Measurements from ENCODE around the gene RPH3AL. TPM values are rescaled to one million over a fixed set of nuclear protein-coding genes. Genes with fewer than 3 reads are reported as not detected.

RPH3AL gene
- total RNA-seq, 2 experiments from 2014 or later = 2.4 to 2.8 TPM

DNA sequence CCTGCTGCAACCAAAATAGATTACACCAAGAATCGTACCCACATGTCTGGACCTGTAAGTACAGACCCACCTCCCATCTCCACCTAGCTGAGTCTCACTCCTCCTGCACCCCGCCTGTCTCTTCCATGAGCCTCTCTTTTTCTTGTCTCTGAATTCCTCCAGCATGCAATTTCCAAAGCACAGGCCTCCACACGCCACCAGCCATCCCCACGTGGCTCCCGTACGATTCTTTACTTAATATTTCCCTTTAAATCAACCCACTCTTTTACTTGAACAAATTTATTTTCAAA is 1.2 kb downstream of the RPH3AL start:
- no peak overlapping the region for H3K4me3 Mint-ChIP-seq

DNA sequence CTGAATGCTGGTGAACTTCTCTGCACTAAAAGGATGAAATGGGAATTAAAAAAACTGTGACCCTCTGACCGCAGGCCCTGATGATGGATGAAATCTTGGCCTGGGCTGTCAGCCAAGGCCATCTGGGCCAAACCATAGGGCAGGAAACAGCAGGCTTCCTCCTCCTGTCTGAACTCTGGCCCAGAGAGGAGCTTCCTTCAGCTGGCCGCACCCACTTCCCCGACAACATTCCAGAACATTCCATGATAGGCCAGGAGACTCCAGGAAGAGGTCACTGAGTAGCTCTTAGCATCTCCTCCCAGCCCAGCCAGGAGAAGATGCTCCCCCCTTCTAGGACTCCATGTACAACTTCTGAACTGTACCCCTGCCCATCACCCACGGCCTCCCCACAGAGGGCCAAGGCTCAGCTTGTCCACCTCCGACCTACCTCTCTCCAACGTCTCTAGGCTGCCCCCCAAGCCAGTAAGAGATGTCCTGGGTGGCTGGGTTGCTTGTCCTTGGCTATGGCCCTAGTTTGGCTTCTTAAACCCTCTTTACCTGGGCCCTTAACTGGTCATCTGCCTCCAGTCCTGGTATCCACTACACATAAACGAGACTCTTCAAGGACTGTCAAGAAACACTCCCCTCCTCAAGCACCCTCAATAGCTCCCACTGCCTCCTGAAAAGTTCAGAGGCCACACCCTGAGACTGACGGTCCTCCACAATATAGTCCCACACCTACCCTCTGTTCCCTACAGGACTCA is 1.7 kb downstream of the RPH3AL start:
- no peak overlapping the region for H3K27ac Mint-ChIP-seq

More for the DNA sequence above, 1.2 kb downstream of the RPH3AL start:
- Mint-ChIP-seq H3K9me3 (no peaks in the 10 kb centered on the region), H3K27ac (no peak overlapping the region), H3K4me1 (ENCODE audit: low read depth) (no peaks in the 10 kb centered on the region), H3K27me3 (no peaks in the 10 kb centered on the region), H3K36me3 (ENCODE audit: low read depth) (no peaks in the 10 kb centered on the region)
- H3K27me3 ChIP-seq (ENCODE audit: control insufficient read depth in 1 of 2, insufficient read depth in 2 of 2, low read length in 2 of 2) = no peaks in the 10 kb centered on the region
- no peak for DNase-seq
- H3K36me3 ChIP-seq (ENCODE audit: insufficient read depth, low read length) = no peaks in the 10 kb centered on the region
- H3K27ac ChIP-seq (ENCODE audit: low read depth in 1 of 2, low read length in 2 of 2) = no peak overlapping the region
- POLR2A ChIA-PET = no interaction called here
- TF ChIP-seq, protein P1, sequence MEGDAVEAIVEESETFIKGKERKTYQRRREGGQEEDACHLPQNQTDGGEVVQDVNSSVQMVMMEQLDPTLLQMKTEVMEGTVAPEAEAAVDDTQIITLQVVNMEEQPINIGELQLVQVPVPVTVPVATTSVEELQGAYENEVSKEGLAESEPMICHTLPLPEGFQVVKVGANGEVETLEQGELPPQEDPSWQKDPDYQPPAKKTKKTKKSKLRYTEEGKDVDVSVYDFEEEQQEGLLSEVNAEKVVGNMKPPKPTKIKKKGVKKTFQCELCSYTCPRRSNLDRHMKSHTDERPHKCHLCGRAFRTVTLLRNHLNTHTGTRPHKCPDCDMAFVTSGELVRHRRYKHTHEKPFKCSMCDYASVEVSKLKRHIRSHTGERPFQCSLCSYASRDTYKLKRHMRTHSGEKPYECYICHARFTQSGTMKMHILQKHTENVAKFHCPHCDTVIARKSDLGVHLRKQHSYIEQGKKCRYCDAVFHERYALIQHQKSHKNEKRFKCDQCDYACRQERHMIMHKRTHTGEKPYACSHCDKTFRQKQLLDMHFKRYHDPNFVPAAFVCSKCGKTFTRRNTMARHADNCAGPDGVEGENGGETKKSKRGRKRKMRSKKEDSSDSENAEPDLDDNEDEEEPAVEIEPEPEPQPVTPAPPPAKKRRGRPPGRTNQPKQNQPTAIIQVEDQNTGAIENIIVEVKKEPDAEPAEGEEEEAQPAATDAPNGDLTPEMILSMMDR (IDR thresholded peaks at IDR 0.05) = no peak
- no peak overlapping the region for H3K4me3 ChIP-seq (ENCODE audit: low read length)
- H3K4me1 ChIP-seq (ENCODE audit: insufficient read depth, low read length) = no peaks in the 10 kb centered on the region
- H3K9me3 ChIP-seq (ENCODE audit: control insufficient read depth in 1 of 2, insufficient read depth in 1 of 2, low read length in 2 of 2) = peaks cover 0 to 8% of the 10 kb centered on the region in 2 experiments
- intact Hi-C loops (cut with DNase I, micrococcal nuclease) = no loop called here
- CTCF ChIA-PET = no interaction called here
- no peak for ATAC-seq (ENCODE audit: poor library complexity)

DNA sequence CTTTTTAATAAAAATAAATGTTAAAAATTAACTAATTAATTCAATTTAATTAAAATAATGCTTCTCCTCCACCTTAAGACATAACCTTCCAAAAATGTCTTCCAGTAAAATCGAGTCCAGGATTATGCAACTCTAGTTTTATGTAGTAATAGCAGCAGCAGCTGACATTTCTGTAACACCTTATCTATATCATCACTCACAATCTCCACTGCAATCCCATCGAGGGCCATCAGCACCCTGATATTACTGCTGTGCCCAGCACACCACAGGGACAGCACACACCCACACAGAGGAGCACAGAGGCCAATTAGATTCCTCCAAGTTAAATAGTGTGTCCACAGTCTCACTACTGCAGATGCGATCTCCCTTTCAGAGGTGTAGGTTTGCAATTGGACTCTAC is 2.9 kb downstream of the RPH3AL start:
- H3K4me3 ChIP-seq (ENCODE audit: low read length) = no peak overlapping the region
- TF ChIP-seq, protein P1 (IDR thresholded peaks at IDR 0.05) = no peak
- Mint-ChIP-seq H3K4me3 (no peak overlapping the region), H3K36me3 (ENCODE audit: low read depth) (no peaks in the 10 kb centered on the region), H3K27me3 (no peaks in the 10 kb centered on the region), H3K27ac (no peak overlapping the region), H3K9me3 (no peaks in the 10 kb centered on the region), H3K4me1 (ENCODE audit: low read depth) (no peaks in the 10 kb centered on the region)
- ChIA-PET CTCF (no interaction called here), POLR2A (no interaction called here)
- H3K27me3 ChIP-seq (ENCODE audit: control insufficient read depth in 1 of 2, insufficient read depth in 2 of 2, low read length in 2 of 2) = no peaks in the 10 kb centered on the region
- no peak overlapping the region for H3K27ac ChIP-seq (ENCODE audit: low read depth in 1 of 2, low read length in 2 of 2)
- H3K9me3 ChIP-seq (ENCODE audit: control insufficient read depth in 1 of 2, insufficient read depth in 1 of 2, low read length in 2 of 2) = peaks cover 0 to under 1% of the 10 kb centered on the region in 2 experiments
- ATAC-seq (ENCODE audit: poor library complexity) = no peak
- H3K36me3 ChIP-seq (ENCODE audit: insufficient read depth, low read length) = no peaks in the 10 kb centered on the region
- intact Hi-C loops (cut with DNase I, micrococcal nuclease) = no loop called here
- DNase-seq = no peak
- H3K4me1 ChIP-seq (ENCODE audit: insufficient read depth, low read length) = no peaks in the 10 kb centered on the region

More for the DNA sequence above, 1.7 kb downstream of the RPH3AL start:
- intact Hi-C loops (cut with DNase I, micrococcal nuclease) = no loop called here
- no peaks in the 10 kb centered on the region for H3K4me1 ChIP-seq (ENCODE audit: insufficient read depth, low read length)
- Mint-ChIP-seq H3K27me3 (no peaks in the 10 kb centered on the region), H3K4me3 (no peak overlapping the region), H3K9me3 (no peaks in the 10 kb centered on the region), H3K36me3 (ENCODE audit: low read depth) (no peaks in the 10 kb centered on the region), H3K4me1 (ENCODE audit: low read depth) (no peaks in the 10 kb centered on the region)
- ATAC-seq (ENCODE audit: poor library complexity) (no peak), DNase-seq (no peak)
- CTCF ChIA-PET = no interaction called here
- no peaks in the 10 kb centered on the region for H3K36me3 ChIP-seq (ENCODE audit: insufficient read depth, low read length)
- H3K9me3 ChIP-seq (ENCODE audit: control insufficient read depth in 1 of 2, insufficient read depth in 1 of 2, low read length in 2 of 2) = peaks cover 0 to 7% of the 10 kb centered on the region in 2 experiments
- TF ChIP-seq, protein P1 (IDR thresholded peaks at IDR 0.05) = no peak
- no peaks in the 10 kb centered on the region for H3K27me3 ChIP-seq (ENCODE audit: control insufficient read depth in 1 of 2, insufficient read depth in 2 of 2, low read length in 2 of 2)
- no peak overlapping the region for H3K27ac ChIP-seq (ENCODE audit: low read depth in 1 of 2, low read length in 2 of 2)
- H3K4me3 ChIP-seq (ENCODE audit: low read length) = no peak overlapping the region
- POLR2A ChIA-PET = no interaction called here
